ENCODE results near the gene TNFRSF19.

TNFRSF19 gene

DNA sequence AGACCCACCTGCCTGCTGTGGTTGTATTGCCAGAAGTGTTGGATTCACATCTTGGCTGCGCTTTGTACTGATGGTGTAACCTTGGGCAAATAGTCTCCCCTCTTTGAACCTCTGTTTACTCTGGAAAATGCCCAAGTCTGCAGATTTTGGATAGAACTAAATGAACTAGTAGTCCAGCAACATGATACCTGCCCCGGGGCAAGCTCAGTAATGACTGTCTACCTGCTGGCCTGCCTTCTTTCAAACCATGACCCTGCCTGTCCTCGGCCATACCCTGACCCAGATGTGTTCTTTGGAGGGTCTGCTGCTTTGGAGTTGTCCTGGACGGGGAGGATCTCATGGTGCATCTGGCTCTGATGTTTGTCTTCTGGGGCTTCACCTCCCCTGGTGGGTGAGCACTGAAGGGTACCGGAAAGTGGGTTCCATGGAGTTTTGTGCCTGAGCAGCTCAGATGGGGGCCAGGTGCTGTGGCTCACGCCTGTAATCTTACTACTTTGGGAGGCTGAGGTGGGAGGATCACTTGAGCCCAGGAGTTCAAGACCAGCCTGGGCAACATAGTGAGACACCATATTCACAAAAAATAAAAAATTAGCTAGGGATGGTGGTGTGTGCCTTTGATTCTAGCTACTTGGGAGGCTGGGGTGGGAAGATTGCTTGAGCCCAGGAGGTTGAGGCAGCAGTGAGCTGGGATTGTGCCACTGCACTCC lies 59.5 kb downstream of the TNFRSF19 start:
- no peak for DNase-seq

GRCh38 chr13:23630349-23631093 lies 60.3 kb downstream of the TNFRSF19 start:
- no peak for DNase-seq

GRCh38 chr13:23631311-23632047 lies 61.3 kb downstream of the TNFRSF19 start:
- DNase-seq: no peak

DNA sequence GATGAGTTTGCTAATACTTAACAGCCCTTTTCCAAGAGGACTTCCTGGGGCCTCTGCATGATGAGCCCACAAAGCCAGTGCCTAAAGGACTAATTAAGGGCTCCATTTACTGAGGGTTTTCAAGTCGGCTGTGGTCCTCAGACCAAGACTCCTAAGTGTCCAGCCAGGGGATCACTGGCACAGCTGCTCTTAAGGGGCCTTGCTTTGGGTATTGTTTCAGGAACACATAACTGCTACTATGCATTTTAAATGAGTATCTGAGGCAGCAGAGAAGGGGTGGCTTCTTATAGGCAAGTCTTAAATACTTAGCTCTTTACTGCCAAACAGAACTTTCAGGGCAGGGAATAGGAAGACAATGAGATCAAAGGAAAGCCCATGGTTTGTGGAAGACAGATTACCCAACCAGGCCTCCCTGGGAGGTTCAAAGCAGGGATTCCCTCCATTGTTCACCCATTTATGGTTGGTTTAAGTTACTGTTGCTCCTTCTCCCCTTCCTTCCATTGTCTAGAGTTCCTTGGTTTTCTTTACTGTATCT lies 61.9 kb downstream of the TNFRSF19 start:
- no peak for DNase-seq

GRCh38 chr13:23632741-23633140 lies 62.5 kb downstream of the TNFRSF19 start:
- no peak for DNase-seq

GRCh38 chr13:23634897-23635296 lies 64.7 kb downstream of the TNFRSF19 start:
- no peak for DNase-seq

DNA sequence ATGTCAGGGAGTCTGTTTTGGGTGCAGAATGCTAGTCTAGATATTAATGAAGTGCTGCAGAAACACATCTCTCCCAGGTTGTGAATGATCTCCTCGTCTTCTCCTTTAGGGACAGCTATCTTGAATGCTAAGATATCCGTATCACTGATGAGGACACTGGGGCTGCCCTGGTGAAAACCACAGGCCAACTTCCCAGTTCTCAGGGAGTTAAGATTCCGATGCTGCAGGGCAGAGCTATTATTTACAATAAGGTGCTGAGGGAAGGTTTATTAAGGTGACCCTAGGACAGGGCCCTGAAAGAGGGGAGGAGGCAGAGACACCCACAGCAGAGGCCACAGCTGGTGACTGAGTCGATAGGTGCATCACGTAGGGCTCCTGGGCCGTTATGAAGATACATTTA lies 66.1 kb downstream of the TNFRSF19 start:
- no peak for DNase-seq

- DNase-seq: no peak
Measured at GRCh38 chr13:23637829-23638228, 67.6 kb downstream of the TNFRSF19 start.

- no peak for DNase-seq
Measured at GRCh38 chr13:23639674-23640073, 69.5 kb downstream of the TNFRSF19 start.

DNA sequence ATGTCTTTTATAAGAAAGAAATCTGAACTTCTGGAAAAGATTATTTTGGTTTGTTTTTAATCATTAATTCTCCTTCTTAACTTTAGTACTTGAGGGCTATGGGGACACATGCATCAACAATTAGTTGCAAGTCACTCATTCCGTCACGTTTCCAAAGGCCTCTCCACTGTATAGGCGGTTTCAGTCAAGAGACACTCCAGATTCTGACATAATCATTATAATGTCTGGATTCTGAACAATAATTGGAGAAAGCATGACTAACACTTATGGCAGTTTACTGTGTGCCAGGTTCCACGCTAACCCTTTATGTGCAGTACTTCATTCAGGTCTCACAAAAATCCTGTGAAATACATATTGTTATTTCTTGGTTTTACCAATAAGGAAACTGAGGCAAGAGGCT lies 71.9 kb downstream of the TNFRSF19 start:
- no peak for DNase-seq

- DNase-seq: no peak
Measured at GRCh38 chr13:23643338-23644125, 73.3 kb downstream of the TNFRSF19 start.

- no peak for DNase-seq
Measured at GRCh38 chr13:23644126-23644419, 73.9 kb downstream of the TNFRSF19 start.

GRCh38 chr13:23644527-23645138 lies 74.4 kb downstream of the TNFRSF19 start:
- DNase-seq: no peak

- DNase-seq: no peak
Measured at GRCh38 chr13:23645851-23646250, 75.6 kb downstream of the TNFRSF19 start.

DNA sequence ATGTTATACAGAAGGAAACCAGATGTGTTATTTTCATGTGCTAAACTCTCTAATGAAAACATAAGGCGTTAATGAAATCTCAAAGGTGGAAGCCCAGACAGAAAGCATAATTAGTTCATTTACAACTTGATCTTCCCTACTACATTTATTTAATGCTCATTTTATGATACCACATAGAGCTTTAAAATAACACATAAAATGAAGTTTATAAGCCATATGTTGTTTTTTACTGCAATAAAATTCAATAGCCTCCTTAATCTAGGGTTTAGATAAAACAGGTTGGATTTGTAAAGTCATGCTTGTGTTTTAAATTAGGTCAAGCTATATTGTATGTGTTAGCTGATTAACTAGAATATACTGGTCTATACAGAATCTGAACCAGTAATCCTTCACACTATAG lies 81.2 kb downstream of the TNFRSF19 start:
- DNase-seq: no peak

DNA sequence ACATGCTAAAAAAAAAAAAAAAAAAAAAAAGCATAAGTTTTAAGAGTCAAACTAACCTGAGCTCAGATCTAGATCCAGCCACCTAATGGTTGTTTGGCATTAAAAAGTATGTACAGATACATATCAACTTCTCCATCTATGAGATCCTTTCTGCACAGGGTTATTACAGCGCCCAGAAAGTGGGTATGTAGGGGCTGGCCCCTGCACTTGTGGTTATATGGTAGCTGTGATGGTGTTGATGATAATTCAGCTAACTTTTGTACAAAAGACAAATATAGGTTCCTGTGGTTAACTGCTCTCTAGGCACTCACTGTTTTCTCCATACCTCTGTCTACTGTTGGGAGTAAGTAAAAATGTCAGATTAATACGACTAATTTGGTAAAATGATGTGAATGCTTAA lies 81.7 kb downstream of the TNFRSF19 start:
- DNase-seq: no peak

DNA sequence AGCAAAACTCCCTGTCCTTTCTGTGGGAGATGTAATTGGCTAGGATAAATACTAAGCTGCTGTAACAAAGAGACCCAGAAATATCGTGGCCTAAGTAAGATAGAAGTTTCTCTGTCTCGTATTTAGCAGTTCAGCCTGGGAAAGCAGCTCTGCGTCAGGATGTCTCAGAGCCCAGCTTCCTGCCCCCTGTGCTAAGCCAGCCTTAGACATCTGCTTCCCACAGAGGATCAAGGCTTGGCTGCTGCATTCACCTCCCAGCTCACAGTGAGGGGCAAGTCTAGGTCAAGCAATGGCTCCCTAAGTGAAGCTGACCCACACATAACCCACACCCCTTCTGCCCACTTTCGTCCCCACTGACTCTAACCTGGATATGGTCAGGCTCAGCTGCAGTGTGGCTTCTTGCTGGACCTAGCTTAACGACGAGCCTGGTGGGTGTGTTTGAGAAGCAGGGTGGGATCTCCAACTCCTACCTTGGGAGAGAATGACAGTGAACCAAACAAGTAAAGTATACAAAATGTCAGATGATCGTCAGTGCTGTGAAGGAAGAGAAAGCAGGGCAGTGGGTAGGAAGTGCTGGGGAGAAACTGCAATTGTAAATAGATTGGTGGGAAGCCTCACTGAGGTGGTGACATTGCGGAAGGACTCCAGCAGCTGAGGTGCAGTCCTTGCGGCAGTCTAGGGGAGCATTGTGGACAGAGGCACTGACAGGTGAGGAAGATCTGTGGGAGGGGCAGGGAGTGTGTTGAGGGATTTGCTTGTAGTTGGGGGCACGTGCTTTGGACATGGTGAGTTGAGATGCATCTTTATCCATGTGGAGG lies 82.9 kb downstream of the TNFRSF19 start:
- no peak for DNase-seq

DNA sequence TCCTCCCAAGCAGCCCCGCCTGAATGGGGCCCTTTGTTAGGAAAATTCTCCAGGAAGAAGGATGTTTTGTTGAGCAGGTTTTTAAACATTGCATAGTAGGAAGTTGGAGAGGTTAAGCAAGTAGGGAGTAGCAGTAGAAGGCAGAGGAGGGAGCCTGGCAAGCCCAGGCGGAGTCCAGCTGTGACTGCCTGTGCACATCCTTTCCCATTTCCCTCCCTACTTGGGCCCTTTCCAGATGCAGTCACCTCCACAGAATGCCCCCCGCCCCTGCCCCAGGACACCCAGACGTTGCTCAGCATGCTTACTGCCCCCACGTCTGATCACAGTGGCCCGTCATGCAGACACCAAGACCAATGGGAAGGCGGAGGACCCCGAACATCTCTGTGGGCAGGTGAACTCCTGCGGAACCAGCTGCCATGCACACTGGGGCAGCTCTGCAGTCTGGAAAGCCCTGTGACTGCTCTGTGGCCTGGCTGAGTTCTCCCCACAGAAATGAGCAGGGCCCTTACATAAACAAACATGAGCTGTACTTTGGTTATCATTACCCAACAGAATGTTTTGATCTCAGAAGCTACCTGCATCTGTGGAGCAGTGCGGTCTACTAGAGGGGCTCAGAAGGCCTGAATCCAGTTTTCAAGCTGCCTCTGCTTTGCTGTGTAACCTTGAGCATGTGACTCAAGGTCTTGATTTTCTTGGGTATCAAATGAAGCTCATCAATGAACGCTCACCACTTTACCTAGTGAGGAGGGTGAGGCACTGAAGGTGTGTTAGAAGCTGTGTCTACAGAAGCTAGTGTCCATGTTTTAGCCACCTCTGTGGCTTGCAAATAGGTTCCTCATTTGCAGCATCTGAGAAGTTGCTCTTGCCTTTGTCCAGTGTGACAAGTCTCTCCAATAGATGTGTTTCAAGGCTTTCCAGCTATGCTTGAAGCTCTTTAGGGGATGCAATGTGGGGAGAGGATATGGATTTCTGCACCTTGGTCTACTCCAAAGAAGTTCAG lies 84.2 kb downstream of the TNFRSF19 start:
- DNase-seq: no peak

DNA sequence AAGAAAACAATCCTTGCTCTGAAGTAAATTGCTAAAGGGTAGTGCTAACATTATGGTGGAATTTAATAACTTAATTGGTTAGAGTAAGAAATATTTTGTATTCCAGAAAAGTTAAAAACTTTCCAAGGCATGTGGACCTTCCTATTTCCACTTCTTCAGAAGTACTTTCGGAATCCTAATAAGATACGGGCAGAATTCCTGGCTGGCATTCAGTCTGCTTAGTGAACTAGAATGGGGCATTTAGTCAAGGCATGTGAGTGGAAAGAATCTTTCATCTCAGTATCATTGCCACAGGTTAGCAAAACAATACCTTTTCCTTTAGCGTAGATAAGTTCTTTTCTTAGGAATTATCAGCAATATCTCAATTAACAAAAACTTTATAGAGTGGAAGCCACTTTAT lies 85.1 kb downstream of the TNFRSF19 start:
- no peak for DNase-seq

DNA sequence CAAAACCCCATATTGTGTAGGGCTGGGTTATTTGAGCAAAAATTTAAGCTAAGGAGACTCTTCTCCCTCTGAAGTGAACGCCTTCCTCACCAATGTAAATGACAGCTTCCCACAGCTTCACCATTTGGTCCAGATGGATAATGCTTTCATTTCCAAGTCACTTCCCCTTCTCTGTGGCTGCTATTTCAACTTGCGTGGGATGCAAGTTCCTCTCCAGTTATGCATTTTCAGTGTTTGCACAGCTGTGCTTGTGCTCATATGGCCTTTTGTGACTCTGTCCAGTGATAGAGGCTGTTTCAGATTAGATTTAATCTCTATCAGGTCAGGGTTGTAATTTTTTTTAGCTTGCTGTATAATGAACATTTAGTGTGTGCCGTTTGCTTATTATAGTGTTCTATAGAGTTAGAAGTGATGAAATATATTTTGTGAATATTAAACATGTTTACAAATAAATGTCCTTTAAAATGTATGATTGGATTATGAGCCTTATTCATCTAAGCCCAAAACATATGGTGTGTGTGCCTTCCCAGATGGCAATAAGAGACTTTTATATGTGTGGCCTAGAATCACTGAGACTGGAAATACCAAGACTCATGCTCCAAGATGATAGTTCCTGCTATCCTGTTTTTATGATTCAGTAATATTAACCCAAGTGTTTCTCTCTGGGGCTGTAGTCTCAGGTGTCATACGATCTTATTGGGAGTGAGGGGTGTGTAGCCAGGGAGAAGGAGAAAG lies 86.6 kb downstream of the TNFRSF19 start:
- DNase-seq: no peak

Data from stimulated activated CD4-positive, alpha-beta T cell treated with anti-CD3 and anti-CD28 coated beads, Interleukin-1b, Interleukin-23, amount 100 ng/mL, for 48 hours (primary cell).